Measurements from ENCODE around the gene ZNF692.

ZNF692 gene

GRCh38 chr1:248881261-248881660 lies 22.4 kb upstream of the ZNF692 start:
- no peak for DNase-seq

GRCh38 chr1:248873993-248874533 lies 15.2 kb upstream of the ZNF692 start:
- peak; percentile 87 for DNase-seq

GRCh38 chr1:248873409-248873992 lies 14.6 kb upstream of the ZNF692 start:
- DNase-seq = peak; percentile 95

- peak; percentile 72 for DNase-seq
These were observed 14.0 kb upstream of the ZNF692 start for GRCh38 chr1:248872752-248873408.

- DNase-seq = no peak
These were observed 13.0 kb upstream of the ZNF692 start for GRCh38 chr1:248871837-248872401.

- DNase-seq = peak; percentile 91
These were observed 4.4 kb upstream of the ZNF692 start for GRCh38 chr1:248862998-248863881.

- DNase-seq = no peak
These were observed 3.8 kb upstream of the ZNF692 start for GRCh38 chr1:248862695-248862997.

GRCh38 chr1:248861616-248862015 lies 2.7 kb upstream of the ZNF692 start:
- DNase-seq = no peak

GRCh38 chr1:248860007-248860406 lies 1.1 kb upstream of the ZNF692 start:
- DNase-seq = no peak

GRCh38 chr1:248858096-248858890 lies 592 bp downstream of the ZNF692 start:
- peak; percentile 57 for DNase-seq

GRCh38 chr1:248857749-248858095 lies 1.2 kb downstream of the ZNF692 start:
- DNase-seq = no peak

GRCh38 chr1:248857201-248857600 lies 1.7 kb downstream of the ZNF692 start:
- DNase-seq = no peak

GRCh38 chr1:248856176-248856575 lies 2.7 kb downstream of the ZNF692 start:
- DNase-seq = no peak

GRCh38 chr1:248855580-248855979 lies 3.3 kb downstream of the ZNF692 start:
- DNase-seq = no peak

- DNase-seq = no peak
These were observed 5.1 kb downstream of the ZNF692 start for GRCh38 chr1:248853663-248854375.

GRCh38 chr1:248852481-248853405 lies 6.1 kb downstream of the ZNF692 start:
- DNase-seq = no peak

- no peak for DNase-seq
These were observed 7.5 kb downstream of the ZNF692 start for GRCh38 chr1:248851390-248851789.

- no peak for DNase-seq
These were observed 8.2 kb downstream of the ZNF692 start for GRCh38 chr1:248850536-248851251.

- no peak for DNase-seq
These were observed 8.8 kb downstream of the ZNF692 start for GRCh38 chr1:248850124-248850523.

GRCh38 chr1:248849637-248850036 lies 9.2 kb downstream of the ZNF692 start:
- DNase-seq = no peak
